Measurements from ENCODE around the gene EIF1. TPM values are rescaled to one million over a fixed set of nuclear protein-coding genes. Genes with fewer than 3 reads are reported as not detected.
"Not testable (repeated sequence)": the region's sequence is repeated elsewhere in the genome, so short reads cannot be mapped to it uniquely, and the experiment has no call there.

EIF1 gene
- total RNA-seq (153 and 285 TPM in 2 replicates), polyA plus RNA-seq (726 and 784 TPM in 2 replicates)

- no peak for TF ChIP-seq CTCF (IDR thresholded peaks at IDR 0.05; ENCODE audit: low read depth, low read length)
- peak; percentile 100 for DNase-seq (ENCODE audit: low read depth in 1 of 2, low spot score in 1 of 2)
- H3K4me1 ChIP-seq (ENCODE audit: low read depth), result peaks cover 7% of the 10 kb centered on the region
- H3K27me3 ChIP-seq, result no peaks in the 10 kb centered on the region
- H3K36me3 ChIP-seq, result peaks cover 35% of the 10 kb centered on the region
- H3K27ac ChIP-seq, result peak within 1 kb of the TSS; percentile 99
- peak within 1 kb of the TSS; percentile 88 for H3K4me3 ChIP-seq
- H3K9me3 ChIP-seq (ENCODE audit: low read depth), result no peaks in the 10 kb centered on the region
Observed at GRCh38 chr17:41688641-41689496, at the start of gene EIF1. EIF1 (plus strand) TSS chr17:41688885; CDS start chr17:41689039, 154 bp downstream.

- no peak for TF ChIP-seq CTCF (IDR thresholded peaks at IDR 0.05; ENCODE audit: low read depth, low read length)
- Histone ChIP-seq H3K4me3 (no peak overlapping the region), H3K27ac (no peak overlapping the region), H3K9me3 (ENCODE audit: low read depth) (no peaks in the 10 kb centered on the region), H3K36me3 (no peaks in the 10 kb centered on the region), H3K27me3 (no peaks in the 10 kb centered on the region), H3K4me1 (ENCODE audit: low read depth) (no peaks in the 10 kb centered on the region)
- DNase-seq (ENCODE audit: low read depth in 1 of 2, low spot score in 1 of 2), result no peak
Observed at GRCh38 chr17:41638941-41639340, 49.7 kb upstream of the EIF1 start.

- Histone ChIP-seq H3K27ac (no peak overlapping the region), H3K36me3 (no peaks in the 10 kb centered on the region), H3K27me3 (no peaks in the 10 kb centered on the region), H3K4me3 (no peak overlapping the region), H3K4me1 (ENCODE audit: low read depth) (no peaks in the 10 kb centered on the region), H3K9me3 (ENCODE audit: low read depth) (no peaks in the 10 kb centered on the region)
- DNase-seq (ENCODE audit: low read depth in 1 of 2, low spot score in 1 of 2), result peak in 1 of 2 donors; percentile 36
- no peak for TF ChIP-seq CTCF (IDR thresholded peaks at IDR 0.05; ENCODE audit: low read depth, low read length)
Observed at GRCh38 chr17:41639492-41640473, 48.9 kb upstream of the EIF1 start.

GRCh38 chr17:41640596-41640995 lies 48.1 kb upstream of the EIF1 start:
- H3K4me1 ChIP-seq (ENCODE audit: low read depth); H3K36me3 ChIP-seq; H3K9me3 ChIP-seq (ENCODE audit: low read depth); H3K27ac ChIP-seq; H3K4me3 ChIP-seq; H3K27me3 ChIP-seq; DNase-seq (ENCODE audit: low read depth in 1 of 2, low spot score in 1 of 2): not testable (repeated sequence)

- no peaks in the 10 kb centered on the region for H3K4me1 ChIP-seq (ENCODE audit: low read depth)
- no peaks in the 10 kb centered on the region for H3K36me3 ChIP-seq
Observed at GRCh38 chr17:41642252-41643156, 46.2 kb upstream of the EIF1 start.

More at GRCh38 chr17:41642252-41643156, 46.2 kb upstream of the EIF1 start:
- H3K4me3 ChIP-seq, result no peak overlapping the region
- no peaks in the 10 kb centered on the region for H3K27me3 ChIP-seq
- H3K27ac ChIP-seq, result no peak overlapping the region
- no peaks in the 10 kb centered on the region for H3K9me3 ChIP-seq (ENCODE audit: low read depth)
- DNase-seq (ENCODE audit: low read depth in 1 of 2, low spot score in 1 of 2), result no peak
- no peak for TF ChIP-seq CTCF (IDR thresholded peaks at IDR 0.05; ENCODE audit: low read depth, low read length)
